GM18867 (cell line): ENCODE data around the gene USP10.

ENCODE experiments used
- ATAC-seq: cut with Tn5 transposase; IDR thresholded peaks from one replicate; pipeline ENCODE4 v1.9.1; 2021; ENCODE audit warnings: mild to moderate bottlenecking, moderate library complexity; ENCODE audit not compliant: unreplicated experiment

USP10 gene

DNA sequence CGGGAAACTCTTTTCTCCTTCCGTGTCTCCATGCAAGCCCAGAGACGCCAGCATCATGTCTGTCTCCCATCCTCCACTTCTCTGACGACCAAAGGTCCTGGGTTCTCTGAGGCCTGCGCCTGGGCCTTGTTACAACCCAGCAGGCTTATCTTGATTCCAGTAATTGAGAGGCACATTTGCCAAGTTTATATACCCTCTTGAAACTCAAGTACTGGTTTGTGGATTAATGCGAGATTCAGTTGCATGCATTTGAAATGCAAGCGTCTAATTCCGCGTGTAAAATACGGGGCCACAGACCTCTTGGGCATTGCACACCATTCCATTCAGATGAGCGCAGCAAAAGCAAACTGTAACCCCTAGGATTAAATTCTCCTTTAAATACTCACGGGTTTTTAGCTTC, 91.3 kb downstream of the USP10 start:
- no peak for ATAC-seq

DNA sequence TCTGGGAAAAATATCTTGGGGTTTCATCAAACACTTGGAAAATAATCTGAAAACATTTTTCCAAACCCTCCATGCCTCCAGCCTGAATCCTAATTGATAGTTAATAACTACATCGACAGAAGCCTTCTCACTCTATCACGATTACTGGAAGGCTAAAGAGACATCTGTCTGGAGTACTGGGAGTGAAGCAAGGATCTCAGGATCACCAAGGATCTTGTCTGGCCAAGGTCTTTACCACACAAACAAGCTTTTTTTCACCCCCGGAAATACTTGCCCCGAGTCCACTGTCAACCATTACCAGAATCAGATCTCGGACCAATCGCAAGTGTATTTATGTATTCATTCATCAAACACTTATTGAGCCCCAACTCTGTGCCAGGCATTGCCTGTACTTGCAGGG, 91.7 kb downstream of the USP10 start:
- ATAC-seq, result no peak

DNA sequence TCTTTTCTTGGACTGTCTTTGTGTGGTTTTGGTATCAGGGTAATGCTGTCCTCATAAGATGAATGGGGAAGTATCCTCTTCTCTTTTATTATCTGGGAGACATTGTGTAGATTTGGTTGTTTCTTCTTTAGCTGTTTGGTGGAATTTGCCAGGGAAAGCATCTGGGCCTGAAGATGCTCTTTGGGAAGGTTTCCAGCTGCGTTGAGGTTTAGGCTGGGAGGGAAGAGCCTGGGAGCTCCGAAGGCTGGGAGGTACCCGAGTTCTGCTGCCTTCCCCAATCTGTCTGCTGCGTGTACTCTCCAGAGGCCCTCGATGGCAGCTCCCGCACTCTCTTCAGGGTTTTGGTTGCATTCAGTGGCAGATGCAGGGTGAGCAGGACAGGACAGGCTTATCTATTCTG, 94.4 kb downstream of the USP10 start:
- no peak for ATAC-seq

DNA sequence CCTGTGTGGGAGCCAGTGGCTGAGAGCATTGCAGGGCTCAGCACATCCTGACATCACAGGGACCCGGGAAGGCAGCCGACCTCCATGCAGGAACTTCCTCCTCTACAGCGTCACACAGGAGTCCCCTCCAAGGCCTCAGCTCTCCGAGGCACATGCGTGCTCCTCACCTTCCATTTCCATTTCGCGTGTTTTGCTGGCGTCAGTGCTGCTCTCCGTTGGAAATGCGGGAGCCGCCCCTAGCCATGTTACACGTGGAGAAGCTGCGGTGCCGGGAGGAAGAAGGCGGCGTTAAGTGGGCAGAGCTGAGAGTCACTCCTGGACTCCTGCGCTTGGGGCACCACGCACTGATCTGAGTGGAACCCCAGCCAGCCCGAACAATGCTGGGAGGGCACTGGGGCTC, 94.8 kb downstream of the USP10 start:
- no peak for ATAC-seq

DNA sequence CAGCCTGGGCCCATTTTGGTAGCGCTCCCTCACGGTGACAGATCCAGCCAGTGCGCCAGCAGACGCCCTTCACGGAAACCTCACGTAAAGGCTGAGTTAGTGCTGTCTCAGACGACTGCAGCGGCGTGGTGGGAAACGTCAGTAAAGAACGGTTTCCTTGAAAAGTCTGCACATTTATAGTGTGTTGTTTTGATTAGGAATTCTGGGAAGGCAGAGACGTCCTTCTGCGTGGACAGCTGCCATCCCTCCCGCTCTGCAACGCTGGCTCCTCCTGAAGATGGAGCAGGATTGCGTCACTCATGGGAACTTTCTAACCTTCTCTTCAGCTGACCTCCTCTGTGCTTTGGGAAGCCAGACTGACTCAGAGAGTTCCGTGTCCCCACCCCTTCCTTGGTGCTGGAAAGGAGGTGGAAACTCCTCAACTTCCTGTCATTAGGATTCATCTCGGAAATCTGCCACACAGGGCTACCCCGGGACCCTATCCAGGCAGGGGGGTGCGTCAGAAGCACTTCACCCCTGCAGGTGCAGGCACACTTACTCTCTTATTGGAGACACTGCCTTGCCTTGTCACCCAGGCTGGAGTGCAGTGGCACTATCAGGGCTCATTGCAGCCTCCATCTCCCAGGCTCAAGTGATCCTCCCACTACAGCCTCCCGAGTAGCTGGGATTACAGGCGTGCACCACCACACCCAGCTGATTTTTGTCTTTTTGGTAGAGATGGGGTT, 95.7 kb downstream of the USP10 start:
- ATAC-seq, result no peak

DNA sequence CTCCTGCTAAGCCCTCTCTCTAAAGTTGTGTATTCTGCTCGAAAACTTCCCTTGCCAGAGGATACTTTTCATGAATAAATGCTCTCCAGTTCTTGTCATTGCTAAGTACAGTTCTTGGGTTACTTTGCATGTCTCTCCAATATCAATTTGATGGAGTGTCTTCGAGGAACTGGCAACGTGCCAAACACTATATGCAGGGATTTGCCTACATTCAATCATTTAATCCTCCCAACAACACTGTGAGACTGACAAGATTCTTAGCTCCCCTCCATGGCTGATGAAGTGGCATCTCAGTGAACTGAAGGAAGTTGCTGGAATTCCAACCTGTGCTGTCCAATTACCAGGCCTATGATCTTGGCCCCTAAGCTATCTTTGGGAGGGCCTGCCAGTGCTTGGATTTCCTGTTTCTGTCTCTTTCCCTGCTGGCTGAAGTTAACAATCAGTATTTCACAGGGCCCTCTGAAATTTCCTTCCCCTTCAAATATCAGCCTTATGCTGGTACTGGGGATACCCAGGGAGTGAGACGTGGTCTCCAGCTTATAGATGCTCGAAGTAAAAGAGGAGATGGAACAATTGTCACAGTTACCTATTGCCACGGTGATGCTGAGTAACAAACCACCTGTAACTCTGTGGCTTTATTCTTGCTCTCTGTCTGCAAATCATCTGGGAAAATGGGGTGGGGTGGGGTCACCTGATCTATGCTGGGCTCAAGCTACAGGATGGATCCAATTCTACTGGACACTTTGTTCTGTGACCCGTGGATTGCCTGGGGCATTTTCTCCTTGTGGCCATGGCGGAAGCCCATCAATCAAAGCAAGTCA, 100.6 kb downstream of the USP10 start:
- no peak for ATAC-seq

DNA sequence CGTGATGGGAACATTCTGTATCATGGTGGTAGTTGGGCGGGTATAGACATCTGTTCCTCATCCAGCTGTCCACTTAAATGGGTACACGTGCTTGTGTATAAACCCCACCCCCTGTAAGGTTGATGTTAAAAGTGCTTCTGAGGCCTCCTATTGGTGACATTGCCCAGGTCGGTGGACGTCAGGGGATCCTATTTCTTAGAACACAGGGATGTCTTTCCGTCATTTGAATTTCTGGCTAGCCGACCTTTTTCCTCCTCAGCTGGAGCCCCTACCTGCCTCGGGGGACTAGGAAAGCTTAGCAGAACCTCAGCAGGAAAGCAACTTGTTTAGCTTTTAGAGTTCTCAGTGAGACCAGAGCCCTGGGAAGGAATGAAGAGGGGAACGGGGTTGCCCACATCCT, 103.3 kb downstream of the USP10 start:
- ATAC-seq, result no peak

DNA sequence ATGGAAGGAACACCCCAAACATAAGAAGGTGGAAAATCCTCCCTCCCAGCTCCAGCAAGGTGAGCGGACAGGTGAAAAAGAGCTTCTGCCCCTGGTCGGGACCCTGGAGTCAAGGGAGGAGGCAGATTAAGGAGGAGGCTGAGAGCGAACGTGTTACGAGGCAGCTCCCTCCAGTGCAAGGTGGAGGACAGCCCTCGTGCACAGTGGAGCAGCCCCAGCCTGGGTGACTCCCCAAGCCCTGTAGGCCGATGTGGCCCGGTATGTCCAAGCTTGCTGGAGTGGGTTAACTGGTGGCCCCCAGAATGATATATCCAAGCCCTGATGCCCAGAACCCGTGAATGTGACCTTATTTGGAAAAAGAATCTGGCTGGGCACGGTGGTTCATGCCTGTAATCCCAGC, 104.5 kb downstream of the USP10 start:
- ATAC-seq, result no peak

DNA sequence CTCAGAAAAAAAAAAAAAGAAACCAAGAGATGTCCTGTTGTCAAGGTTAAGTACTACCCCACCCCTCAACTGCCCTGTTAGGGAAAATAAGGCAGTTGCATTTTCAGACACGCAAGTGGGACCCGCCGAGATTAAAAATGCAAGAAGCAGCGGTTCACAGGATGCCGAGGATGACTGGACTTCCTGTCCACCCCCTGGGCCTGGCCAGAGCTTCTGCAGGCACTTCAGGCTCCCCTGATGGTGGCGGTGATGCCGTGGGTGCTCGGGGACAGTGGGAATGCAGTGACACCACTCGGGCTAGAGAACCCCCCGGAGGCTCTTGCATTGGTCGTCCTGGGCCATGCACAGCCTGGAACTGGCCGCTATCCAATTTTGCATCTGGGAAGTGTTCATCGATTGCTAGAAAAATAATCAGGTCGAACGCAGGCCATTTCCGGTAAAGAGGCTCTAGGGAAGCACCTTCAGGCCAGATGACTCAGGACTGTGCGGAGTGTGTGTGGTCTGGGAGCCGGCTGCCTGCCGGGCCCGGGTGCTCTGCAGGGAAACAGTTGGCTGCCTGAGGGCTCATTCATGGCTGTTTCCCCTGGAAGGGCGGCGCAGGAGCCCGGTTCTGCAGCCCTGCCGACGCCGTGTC, 106.6 kb downstream of the USP10 start:
- no peak for ATAC-seq

DNA sequence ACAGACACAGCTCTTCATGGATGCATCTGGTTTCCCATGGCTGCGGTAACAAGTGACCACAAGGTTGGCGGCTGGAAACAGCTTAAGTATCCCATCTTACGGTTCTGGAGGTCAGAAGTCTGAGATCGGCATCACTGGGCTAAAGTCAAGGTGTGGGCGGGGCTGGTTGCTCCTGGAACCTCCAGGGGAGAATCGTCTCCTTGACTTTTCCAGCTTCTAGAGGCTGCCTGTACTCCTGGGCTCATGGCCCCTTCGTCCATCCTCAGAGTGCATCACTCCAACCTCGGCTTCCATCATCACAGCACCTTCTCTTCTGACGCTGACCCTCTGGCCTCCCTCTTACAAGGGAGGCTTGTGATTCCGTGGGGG, 107.1 kb downstream of the USP10 start:
- ATAC-seq, result no peak

DNA sequence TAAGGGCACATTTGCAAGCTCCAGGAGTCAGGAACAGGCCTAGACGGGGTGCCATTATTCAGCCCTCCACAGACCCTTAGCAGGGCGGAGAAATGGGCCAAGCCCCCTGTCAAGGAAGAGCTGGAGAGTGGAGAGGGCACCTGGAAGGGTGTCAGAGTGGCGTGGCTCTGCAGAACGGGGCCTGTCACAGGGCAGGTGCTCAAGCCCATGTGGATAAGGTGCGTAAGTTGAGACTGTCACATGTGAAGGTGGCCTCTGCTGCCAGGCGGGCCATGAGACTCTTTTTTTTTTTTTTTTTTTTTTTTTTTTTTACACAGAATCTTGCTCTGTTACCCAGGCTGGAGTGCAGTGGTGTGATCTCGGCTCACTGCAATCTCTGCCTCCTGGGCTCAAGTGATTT, 108.0 kb downstream of the USP10 start:
- no peak for ATAC-seq

DNA sequence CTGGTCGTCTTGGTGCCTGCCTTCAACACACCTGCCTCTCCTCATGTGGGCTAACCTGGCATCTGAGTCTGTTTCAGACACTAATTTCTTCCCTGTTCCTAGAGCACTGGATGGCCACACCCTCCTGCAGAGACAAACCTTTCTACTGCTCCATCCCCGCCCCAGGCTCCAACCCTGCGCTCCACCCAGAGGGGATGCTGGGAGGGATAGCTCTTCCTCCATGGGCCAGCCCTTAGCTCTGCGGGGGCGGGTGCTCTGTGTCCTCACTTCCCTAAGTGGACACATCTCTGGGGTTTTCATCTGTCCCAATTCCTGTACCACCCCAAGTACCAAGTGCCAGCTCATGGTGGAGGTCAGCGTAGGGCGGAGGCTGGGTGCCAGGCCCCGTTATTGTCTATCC, 109.0 kb downstream of the USP10 start:
- no peak for ATAC-seq

DNA sequence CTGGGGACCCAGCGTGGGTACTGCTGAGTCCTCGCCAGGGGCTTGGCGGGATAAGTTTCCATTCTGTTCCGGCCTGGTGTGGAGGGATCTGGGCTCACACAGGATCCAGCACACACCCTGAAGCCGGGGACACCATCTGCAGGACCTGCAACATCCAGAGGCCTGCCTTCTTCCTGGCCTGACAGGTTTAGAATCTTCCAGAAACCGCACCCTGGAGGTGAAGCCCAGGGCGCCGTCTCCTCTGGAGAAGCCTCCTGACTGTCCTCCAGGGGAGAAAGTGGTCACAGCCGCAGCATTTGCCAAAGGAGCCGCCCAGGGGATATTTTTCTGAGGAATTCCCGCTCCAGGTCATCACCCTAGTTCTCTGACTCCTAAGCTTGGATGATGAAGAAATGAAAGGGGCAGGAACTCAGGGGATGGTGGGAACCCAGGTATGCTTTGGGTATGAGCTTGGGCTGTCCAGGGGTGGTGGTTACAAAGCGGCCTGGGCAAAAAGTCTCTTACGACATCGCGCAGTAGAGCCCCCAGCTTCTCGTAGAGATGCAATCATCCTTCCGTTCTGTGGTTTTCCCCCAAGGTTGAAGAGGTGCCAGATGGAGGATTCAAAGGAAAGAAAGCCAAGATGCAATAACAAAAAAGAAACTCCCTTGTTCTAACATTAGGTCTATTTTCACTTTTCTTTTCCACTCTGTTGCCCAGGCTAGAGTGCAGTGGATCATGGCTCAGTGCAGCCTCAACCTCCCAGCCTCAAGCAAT, 110.9 kb downstream of the USP10 start:
- ATAC-seq, result no peak

DNA sequence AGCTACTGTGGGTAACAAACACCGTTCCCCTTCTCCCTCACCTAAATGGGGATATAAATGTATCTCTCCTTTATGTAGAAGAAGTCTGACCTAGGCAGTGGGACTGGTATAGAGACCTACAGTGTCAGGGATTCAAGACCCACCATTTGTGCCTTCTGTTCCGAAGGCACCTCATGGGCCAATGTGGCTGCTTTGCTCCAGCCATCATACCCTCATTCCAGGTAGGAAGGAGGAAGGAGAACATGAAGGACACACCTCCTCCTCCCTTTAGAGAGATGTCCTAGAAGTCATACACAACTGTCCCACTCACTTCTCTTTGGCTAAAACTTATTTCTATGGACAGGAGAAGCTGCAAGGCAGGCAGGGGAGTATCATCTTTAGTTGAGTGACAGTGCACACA, 111.7 kb downstream of the USP10 start:
- no peak for ATAC-seq

DNA sequence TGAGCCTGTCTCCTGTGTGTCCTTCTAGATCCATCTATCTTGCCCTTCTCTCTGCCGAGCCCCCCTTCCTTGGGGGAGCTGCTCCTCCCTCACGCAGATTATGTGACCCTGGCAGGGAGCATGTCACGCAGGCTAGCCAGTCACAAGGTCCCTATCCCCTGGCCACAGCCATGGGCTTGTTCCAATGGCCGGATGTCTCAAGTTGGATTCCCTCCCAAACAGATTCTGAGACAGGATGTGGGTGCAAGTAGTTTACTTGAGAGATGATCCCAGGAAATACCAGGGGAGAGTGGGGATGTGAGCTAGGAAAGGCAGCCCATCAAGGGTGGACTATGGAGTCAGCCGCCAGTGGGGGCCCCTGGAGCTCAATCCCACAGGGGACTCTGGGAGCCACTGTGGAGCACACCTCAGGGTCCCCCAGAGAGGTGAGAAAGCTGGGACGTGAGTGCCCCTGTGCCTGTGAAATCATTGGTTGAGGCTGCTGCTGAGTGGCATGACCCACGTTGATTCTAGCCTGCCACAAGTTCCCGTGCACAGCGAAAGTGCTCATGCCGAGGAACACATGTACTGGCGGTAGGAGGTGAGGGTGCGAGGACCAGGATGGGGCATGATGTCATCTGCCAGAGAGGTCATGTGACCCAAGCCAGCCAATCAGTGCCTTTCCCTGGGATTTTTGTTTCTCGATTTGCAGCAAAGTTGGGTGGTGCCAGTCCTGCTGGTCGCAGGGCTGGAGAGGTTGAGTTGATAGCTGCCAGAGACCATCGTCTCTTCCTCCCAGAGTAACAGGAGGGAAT, 113.5 kb downstream of the USP10 start:
- no peak for ATAC-seq

DNA sequence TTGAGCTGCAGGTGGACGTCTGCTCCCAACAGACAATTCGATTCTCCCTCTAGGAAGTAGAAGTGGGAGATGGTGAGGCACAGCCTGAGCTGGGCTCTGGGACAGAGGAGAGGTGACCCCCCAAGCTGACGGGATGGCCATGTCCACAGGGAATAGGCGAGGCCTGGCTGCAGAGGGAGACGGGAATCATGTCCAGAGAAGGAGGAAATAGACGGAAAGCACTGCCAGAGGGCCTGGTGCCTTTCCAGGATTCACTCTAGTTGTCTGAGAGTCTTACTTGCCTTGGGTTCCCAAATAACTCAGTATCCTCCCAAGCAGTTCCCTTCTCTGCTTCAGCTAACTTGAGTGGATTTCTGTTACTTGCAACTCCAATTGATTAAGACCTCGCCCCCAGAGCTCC, 115.7 kb downstream of the USP10 start:
- ATAC-seq, result no peak

DNA sequence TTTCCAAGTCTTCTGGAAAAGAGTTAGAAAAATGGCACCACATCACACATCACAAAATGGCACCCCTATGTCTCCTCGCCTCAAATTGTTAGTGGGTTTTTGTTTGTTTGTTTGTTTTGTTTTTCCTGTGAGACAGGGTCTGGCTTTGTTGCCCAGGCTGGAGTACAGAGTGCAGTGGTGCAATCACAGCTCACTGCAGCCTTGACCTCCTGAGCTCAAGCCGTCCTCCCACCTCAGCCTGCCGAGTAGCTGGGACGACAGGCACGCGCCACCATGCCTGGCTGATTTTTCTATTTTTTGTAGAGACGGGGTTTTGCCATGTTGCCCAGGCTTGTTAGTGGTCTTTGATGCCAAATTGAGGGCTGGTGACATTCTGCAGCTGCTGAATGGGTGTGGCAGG, 116.2 kb downstream of the USP10 start:
- no peak for ATAC-seq

DNA sequence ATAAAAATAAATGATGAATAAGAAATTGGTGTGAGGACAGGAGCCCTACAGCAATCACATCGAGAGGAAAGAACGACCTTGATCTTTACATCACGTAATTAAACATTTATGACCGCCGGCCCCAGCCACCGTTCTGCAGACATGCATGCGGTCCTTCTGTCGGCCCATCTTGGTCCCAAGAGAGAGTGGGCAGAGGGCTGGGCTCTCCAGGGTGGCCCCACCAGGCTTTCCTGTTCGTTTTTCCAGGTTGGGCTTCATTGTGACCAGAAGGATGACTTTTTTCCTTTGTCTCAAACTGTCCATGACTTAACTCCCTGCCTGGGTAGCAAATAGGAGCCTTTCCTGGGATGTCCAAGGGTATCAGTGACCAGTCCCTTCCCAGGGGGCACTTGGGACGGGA, 116.7 kb downstream of the USP10 start:
- ATAC-seq, result no peak

DNA sequence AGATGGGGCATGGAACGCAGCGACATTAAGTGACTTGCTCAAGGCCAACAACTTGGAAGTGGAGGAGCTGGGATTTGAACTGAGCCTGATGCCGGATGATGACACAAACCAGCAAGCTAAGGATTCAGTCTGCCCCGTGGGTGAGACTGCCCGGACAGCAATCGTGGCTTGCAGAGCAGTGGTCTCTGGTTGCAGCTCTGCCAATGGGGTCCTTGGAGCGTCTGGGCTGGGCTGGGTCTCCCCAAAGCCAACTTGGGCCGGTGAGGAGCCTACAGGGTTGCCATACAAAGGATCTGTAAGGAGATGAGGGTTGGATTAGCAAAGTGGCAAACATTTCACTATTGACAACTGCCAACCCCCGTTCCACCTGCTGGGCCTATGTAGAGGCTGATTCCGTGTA, 117.4 kb downstream of the USP10 start:
- ATAC-seq, result no peak

DNA sequence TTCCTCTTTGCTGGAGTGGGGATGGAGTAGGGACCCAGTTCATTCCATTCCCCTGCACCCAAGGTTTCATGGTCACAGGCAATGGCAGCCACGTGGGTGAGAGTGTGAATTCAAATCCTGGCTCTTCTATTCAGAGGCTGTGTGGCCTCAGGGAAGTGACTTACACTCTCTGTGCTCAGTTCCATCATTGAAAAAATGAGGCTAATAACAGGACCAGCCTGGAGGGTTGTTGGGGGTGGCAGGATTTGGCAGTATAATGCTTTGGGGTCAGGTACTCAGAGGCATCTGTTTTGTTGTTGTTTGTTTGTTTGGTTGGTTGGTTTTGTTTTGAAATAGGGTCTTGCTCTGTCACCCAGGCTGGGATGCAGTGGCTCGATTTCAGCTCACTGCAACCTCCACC, 117.8 kb downstream of the USP10 start:
- no peak for ATAC-seq

DNA sequence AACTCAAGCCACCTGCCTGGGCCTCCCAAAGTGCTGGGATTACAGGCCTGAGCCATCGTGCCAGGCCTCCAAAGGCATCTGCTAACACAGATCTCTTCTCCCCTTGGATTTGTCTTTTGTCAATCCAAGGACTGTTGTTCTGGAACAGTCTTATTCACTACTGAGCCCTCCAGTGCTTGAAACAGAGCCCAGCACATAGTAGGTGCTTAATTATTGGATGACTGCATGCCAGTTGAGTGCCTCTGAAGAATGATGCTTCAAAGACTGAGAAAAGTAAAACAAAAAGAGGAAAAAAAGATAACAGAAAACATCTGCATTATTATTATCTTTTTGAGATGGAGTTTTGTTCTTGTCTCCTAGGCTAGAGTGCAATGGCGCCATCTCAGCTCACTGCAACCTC, 118.3 kb downstream of the USP10 start:
- ATAC-seq, result no peak
